G401 (cell line): ENCODE data around the gene LCE1B. TPM values are rescaled to one million over a fixed set of nuclear protein-coding genes. Genes with fewer than 3 reads are reported as not detected.

ENCODE experiments used
- DNase-seq: peaks from one replicate; pipeline ENCODE4 v3.0.0-alpha.2; 2015; ENCODE audit warnings: low spot score
- in situ Hi-C: cut with HindIII; loops from 2 replicates; pipeline ENCODE4 v1.10.0; 2016; ENCODE audit warnings: low sequenced_read_pairs, mixed read lengths
- total RNA-seq: library from RNA; depleted of rRNA; stranded (reverse); fragments of >200 nt; shearing (Covaris generic); gene quantifications from 2 replicates; pipeline ENCODE4 v1.2.3, GENCODE V29; 2014; rRNA removed

Gene LCE1B
- total RNA-seq, result not detected in 2 replicates

- no peak for DNase-seq
- in situ Hi-C loops, result no loop called here
Measured at GRCh38 chr1:152811671-152812070, at the start of gene LCE1B. TSS of gene LCE1B (plus strand) at chr1:152811971. CDS start at chr1:152812447, 476 bp downstream.

GRCh38 chr1:152768847-152769533 is 42.8 kb upstream of the LCE1B start:
- in situ Hi-C loops, result no loop called here

GRCh38 chr1:152770411-152770810 is 41.4 kb upstream of the LCE1B start:
- in situ Hi-C loops, result no loop called here
- DNase-seq, result no peak

More at GRCh38 chr1:152768847-152769533, 42.8 kb upstream of the LCE1B start:
- DNase-seq, result no peak

GRCh38 chr1:152774875-152775274 is 36.9 kb upstream of the LCE1B start, which contains the start of gene LCE1F:
TSS of gene LCE1F (plus strand) at chr1:152775140. CDS start at chr1:152776372, 1,232 bp downstream.
- in situ Hi-C loops, result no loop called here
- DNase-seq, result no peak

GRCh38 chr1:152776361-152776760 is 35.4 kb upstream of the LCE1B start:
- in situ Hi-C loops, result no loop called here
- DNase-seq, result no peak

- no peak for DNase-seq
- in situ Hi-C loops, result no loop called here
Measured at GRCh38 chr1:152777510-152778137, 34.1 kb upstream of the LCE1B start.

GRCh38 chr1:152783095-152783494 is 28.7 kb upstream of the LCE1B start:
- in situ Hi-C loops, result no loop called here
- no peak for DNase-seq

GRCh38 chr1:152786077-152786476 is 25.7 kb upstream of the LCE1B start, which contains the start of gene LCE1E:
TSS of gene LCE1E (plus strand) at chr1:152786257. CDS start at chr1:152787300, 1,043 bp downstream.
- in situ Hi-C loops, result no loop called here
- DNase-seq, result no peak

- in situ Hi-C loops, result no loop called here
- no peak for DNase-seq
Measured at GRCh38 chr1:152795686-152796085, 16.1 kb upstream of the LCE1B start.

GRCh38 chr1:152796421-152796820 is 15.3 kb upstream of the LCE1B start, which contains the start of gene LCE1D:
TSS of gene LCE1D (plus strand) at chr1:152796721. CDS start at chr1:152797795, 1,074 bp downstream.
- DNase-seq, result no peak
- in situ Hi-C loops, result no loop called here

GRCh38 chr1:152801333-152801732 is 10.4 kb upstream of the LCE1B start:
- DNase-seq, result no peak
- in situ Hi-C loops, result no loop called here

GRCh38 chr1:152806576-152806975 is 5.2 kb upstream of the LCE1B start, which contains the start of gene LCE1C:
TSS of gene LCE1C (minus strand) at chr1:152806651. CDS start at chr1:152805478, 1,173 bp downstream.
- in situ Hi-C loops, result no loop called here
- no peak for DNase-seq

- in situ Hi-C loops, result no loop called here
- DNase-seq, result no peak
Measured at GRCh38 chr1:152811050-152811449, 721 bp upstream of the LCE1B start.

- DNase-seq, result no peak
- in situ Hi-C loops, result no loop called here
Measured at GRCh38 chr1:152817309-152817708, 5.5 kb downstream of the LCE1B start.

GRCh38 chr1:152823294-152823693 is 11.5 kb downstream of the LCE1B start:
- in situ Hi-C loops, result no loop called here
- DNase-seq, result no peak

- in situ Hi-C loops, result no loop called here
- DNase-seq, result no peak
Measured at GRCh38 chr1:152824964-152825363, 13.2 kb downstream of the LCE1B start.

- in situ Hi-C loops, result no loop called here
- DNase-seq, result no peak
Measured at GRCh38 chr1:152827173-152827572, 15.4 kb downstream of the LCE1B start, which contains the start of gene LCE1A. TSS of gene LCE1A (plus strand) at chr1:152827473. CDS start at chr1:152827473, 0 bp downstream.

GRCh38 chr1:152836870-152837269 is 25.1 kb downstream of the LCE1B start:
- no peak for DNase-seq
- in situ Hi-C loops, result no loop called here

GRCh38 chr1:152842556-152842955 is 30.8 kb downstream of the LCE1B start, which contains the start of gene LCE6A:
TSS of gene LCE6A (plus strand) at chr1:152842856. CDS start at chr1:152843521, 665 bp downstream.
- in situ Hi-C loops, result no loop called here
- no peak for DNase-seq

GRCh38 chr1:152855661-152856060 is 43.9 kb downstream of the LCE1B start:
- in situ Hi-C loops, result no loop called here

More at GRCh38 chr1:152855661-152856060, 43.9 kb downstream of the LCE1B start:
- no peak for DNase-seq
